CD1c-positive myeloid dendritic cell (primary cell): ENCODE measurements around the gene GPR171.
A peak's percentile ranks its signal among the peaks of the same experiment; 100 is the strongest.

Source experiments
- DNase-seq: peaks from one replicate; pipeline ENCODE4 v3.0.0-alpha.2; 2016; ENCODE audit errors: extremely low spot score

Gene GPR171

GRCh38 chr3:151213881-151214280 is 10.9 kb upstream of the GPR171 start:
- DNase-seq: no peak

- DNase-seq: peak; percentile 53
Observed at GRCh38 chr3:151213151-151213550, 10.1 kb upstream of the GPR171 start.

GRCh38 chr3:151210676-151211381 is 7.8 kb upstream of the GPR171 start:
- DNase-seq: peak; percentile 46

GRCh38 chr3:151209654-151210053 is 6.6 kb upstream of the GPR171 start:
- no peak for DNase-seq

- DNase-seq: no peak
Observed at GRCh38 chr3:151206201-151206600, 3.2 kb upstream of the GPR171 start.

GRCh38 chr3:151205482-151205881 is 2.5 kb upstream of the GPR171 start:
- DNase-seq: no peak

- no peak for DNase-seq
Observed at GRCh38 chr3:151204530-151205402, 1.8 kb upstream of the GPR171 start.

GRCh38 chr3:151201051-151201730 is 1.8 kb downstream of the GPR171 start:
- DNase-seq: no peak

GRCh38 chr3:151200586-151200985 is 2.4 kb downstream of the GPR171 start:
- no peak for DNase-seq

GRCh38 chr3:151199554-151200438 is 3.2 kb downstream of the GPR171 start:
- no peak for DNase-seq

- no peak for DNase-seq
Observed at GRCh38 chr3:151198849-151199248, 4.2 kb downstream of the GPR171 start.

- no peak for DNase-seq
Observed at GRCh38 chr3:151197981-151198767, 4.8 kb downstream of the GPR171 start.

GRCh38 chr3:151197228-151197627 is 5.8 kb downstream of the GPR171 start:
- DNase-seq: no peak

- DNase-seq: no peak
Observed at GRCh38 chr3:151196434-151196833, 6.6 kb downstream of the GPR171 start.

- no peak for DNase-seq
Observed at GRCh38 chr3:151195826-151196225, 7.2 kb downstream of the GPR171 start.

- no peak for DNase-seq
Observed at GRCh38 chr3:151192545-151192944, 10.5 kb downstream of the GPR171 start.

- no peak for DNase-seq
Observed at GRCh38 chr3:151191095-151191494, 11.9 kb downstream of the GPR171 start.

- peak; percentile 78 for DNase-seq
Observed at GRCh38 chr3:151183265-151183671, 19.7 kb downstream of the GPR171 start.

- DNase-seq: peak; percentile 48
Observed at GRCh38 chr3:151182349-151183079, 20.5 kb downstream of the GPR171 start.
